Daoy (cell line): Measurements from ENCODE around the gene FBXO47. TPM values are rescaled to one million over a fixed set of nuclear protein-coding genes. Genes with fewer than 3 reads are reported as not detected.
"Not testable (repeated sequence)": the region's sequence is repeated elsewhere in the genome, so short reads cannot be mapped to it uniquely, and the experiment has no call there.

Experiments used
- DNase-seq: peaks from one replicate; pipeline ENCODE4 v3.0.0-alpha.2; 2015; ENCODE audit warnings: low read depth
- total RNA-seq: library from RNA; depleted of rRNA; stranded (reverse); fragments of >200 nt; shearing (Covaris generic); gene quantifications from 2 replicates; pipeline ENCODE4 v1.2.3, GENCODE V29; 2014

Gene FBXO47
- total RNA-seq, 1 experiment from 2014 or later, result not detected

DNA sequence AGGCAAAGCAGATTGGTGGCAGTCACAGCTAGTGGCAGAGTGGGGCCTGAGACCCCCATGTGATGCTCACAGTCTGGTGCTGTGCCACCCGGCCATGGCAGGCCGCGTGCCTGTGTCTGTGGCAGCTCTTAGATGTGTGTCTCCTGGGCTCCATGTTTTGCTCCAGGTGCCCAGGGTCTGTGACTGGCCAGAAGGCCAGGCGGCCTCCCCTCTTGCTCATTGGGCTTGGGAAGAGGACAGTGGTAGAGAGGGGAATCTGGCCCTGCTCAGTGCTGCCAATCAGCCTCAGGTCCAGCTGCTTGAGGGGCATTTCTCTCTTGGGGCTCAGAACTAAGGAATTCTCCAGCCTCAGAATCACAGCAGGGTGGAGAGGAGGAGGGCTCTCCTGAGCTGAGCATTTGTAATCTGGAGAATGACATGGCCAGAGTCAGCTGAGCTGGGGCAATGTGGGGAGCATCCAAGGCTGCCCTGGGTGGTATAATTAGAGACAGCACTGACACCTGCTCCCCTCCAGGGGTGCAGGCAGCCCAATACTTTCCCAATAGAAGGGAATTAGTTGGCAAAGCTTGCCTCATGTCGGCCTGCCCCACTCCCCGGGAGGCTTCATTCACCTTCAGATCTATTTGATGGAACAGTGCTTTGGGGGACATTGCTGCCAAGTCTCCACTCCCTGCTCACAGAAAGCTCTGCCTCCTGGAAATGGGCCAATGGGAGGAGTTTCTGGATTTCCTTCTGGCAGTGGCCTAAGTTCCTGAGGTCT, 44.5 kb downstream of the FBXO47 start:
- DNase-seq, result peak; percentile 51

DNA sequence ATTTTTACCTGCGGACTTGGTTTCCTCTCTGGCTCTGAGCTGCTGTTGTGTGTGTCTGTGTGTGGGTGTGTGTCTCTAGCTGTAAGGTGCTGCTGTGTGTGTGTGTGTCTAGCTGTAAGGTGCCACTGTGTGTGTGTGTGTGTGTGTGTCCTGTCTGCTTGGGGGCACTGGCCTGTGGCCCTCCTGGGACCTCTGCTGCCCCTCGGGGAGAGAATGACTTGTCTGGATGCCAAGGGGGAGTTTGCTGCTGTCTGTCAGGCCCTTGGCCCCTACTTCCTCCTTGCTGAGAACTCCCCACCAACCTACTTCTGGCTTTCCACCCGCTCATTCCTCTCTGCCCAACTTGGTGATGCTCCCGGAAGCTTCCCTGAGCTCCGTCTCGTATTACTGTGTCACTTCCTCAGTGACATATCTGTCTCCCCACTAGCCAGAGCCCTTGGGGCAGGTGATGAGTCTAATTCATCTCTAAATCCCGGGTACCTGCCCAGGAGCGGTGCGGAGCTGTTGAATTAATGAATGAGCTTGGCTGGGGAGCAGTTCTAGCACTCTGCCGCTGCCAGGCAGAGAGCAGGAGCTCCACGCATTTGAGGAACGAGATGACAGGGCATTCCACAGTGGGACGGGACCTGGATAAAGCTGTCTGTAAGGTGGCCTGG, 45.3 kb downstream of the FBXO47 start:
- DNase-seq, result no peak

DNA sequence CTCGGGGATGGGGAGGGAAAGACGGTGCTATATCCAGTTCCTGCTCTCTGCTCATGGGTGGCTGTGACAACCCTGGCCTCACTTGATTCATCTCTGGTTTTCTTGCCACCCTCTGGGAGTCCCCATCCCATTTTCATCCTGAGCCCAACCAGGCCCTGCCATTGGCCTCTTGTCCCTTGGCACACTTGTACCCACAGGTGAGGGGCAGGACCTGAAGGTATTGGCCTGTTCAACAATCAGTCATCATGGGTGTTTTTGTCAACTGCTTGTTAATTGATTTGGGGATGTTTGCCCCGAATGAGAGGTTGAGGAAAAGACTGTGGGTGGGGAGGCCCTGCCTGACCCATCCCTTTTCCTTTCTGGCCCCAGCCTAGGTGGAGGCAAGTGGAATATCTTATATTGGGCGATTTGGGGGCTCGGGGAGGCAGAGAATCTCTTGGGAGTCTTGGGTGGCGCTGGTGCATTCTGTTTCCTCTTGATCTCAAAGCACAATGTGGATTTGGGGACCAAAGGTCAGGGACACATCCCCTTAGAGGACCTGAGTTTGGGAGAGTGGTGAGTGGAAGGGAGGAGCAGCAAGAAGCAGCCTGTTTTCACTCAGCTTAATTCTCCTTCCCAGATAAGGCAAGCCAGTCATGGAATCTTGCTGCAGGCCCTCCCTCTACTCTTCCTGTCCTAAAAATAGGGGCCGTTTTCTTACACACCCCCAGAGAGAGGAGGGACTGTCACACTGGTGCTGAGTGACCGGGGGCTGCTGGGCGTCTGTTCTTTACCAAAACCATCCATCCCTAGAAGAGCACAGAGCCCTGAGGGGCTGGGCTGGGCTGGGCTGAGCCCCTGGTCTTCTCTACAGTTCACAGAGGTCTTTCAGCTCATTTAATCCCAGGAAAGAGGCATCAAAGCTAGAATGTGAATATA, 46.6 kb downstream of the FBXO47 start:
- no peak for DNase-seq

DNA sequence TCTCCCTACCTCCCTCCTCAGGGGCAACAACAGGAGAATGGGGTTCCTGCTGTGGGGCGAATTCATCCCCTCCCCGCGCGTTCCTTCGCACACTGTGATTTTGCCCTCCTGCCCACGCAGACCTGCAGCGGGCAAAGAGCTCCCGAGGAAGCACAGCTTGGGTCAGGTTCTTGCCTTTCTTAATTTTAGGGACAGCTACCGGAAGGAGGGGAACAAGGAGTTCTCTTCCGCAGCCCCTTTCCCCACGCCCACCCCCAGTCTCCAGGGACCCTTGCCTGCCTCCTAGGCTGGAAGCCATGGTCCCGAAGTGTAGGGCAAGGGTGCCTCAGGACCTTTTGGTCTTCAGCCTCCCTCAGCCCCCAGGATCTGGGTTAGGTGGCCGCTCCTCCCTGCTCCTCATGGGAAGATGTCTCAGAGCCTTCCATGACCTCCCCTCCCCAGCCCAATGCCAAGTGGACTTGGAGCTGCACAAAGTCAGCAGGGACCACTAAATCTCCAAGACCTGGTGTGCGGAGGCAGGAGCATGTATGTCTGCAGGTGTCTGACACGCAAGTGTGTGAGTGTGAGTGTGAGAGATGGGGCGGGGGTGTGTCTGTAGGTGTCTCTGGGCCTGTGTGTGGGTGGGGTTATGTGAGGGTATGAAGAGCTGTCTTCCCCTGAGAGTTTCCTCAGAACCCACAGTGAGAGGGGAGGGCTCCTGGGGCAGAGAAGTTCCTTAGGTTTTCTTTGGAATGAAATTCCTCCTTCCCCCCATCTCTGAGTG, 47.7 kb downstream of the FBXO47 start:
- DNase-seq, result no peak

DNA sequence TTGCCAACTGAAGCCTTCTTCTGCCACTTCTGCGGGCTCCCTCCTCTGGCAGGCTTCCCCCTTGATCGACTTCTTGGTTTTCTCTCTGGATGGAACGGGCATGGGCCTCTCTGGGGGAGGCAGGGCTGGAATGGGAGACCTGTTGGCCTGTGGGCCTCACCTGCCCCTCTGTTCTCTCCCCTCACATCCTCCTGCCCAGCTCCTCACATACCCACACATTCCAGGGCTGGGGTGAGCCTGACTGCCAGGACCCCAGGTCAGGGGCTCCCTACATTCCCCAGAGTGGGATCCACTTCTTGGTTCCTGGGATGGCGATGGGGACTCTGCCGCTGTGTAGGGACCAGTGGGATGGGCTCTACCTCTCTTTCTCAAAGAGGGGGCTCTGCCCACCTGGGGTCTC, 48.3 kb downstream of the FBXO47 start:
- DNase-seq, result no peak

DNA sequence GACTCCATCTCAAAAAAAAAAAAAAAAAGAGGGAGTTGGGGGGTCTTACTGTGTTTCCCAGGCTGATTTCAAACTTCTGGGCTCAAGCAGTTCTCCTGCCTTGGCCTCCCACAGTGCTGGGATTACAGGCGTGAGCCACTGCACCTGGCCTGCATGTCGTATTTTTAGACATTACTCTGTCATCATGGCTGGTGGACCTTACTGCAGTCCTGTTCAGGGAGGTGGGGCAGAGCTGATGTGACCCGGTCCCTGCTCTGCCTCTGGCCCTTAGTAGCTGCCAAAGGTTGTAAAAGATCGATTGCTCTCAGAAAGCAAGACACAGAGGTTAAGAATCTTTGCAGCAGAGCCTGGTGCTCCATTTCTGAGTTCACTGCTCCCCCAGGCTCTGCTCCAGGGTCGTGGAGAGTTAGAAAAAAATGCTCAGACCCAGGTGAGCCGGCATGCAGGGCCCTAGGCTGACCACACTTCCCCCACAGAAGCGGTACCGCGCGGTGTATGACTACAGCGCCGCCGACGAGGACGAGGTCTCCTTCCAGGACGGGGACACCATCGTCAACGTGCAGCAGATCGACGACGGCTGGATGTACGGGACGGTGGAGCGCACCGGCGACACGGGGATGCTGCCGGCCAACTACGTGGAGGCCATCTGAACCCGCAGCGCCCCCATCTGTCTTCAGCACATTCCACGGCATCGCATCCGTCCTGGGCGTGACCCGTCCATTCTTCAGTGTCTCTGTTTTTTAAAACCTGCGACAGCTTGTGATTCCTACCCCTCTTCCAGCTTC, 48.9 kb downstream of the FBXO47 start:
- DNase-seq, result no peak

DNA sequence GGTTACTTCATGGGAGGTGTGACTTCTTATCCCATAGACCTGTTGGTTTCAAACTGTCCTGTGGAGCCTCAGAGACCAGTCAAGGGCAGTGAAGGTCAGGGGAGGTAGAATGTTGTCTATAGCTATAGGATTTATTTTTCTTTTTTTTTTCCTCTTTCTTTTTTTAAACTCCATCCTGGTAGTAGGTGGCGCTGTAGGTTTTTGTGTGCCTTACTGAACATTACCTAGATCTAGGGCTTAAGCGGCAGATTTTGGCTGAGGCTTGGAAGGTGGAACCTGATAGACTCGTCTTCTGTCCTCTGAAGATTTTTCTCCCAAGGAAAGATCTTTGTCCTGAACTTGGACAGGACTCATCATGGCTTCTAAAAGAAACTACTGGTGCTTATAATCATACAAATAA, 49.9 kb downstream of the FBXO47 start:
- DNase-seq, result no peak

DNA sequence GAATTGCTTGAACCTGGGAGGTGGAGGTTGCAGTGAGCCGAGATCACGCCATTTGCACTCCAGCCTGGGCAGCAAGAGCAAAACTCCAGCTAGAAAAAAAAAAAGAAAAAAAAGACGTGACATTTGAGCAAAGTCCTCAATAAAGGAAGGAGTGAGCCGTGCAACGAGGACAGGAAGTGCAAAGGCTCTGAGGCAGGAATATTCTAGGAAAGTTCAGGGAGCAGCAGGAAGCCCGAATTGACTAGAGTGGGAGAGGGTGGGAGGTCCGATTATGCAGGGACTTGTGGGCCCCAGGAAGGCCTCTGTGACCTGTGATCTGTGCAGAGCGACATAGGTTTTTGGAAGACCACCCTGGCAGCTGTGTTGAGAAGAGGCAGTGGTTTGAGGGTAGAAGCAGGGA, 50.4 kb downstream of the FBXO47 start:
- DNase-seq, result no peak

DNA sequence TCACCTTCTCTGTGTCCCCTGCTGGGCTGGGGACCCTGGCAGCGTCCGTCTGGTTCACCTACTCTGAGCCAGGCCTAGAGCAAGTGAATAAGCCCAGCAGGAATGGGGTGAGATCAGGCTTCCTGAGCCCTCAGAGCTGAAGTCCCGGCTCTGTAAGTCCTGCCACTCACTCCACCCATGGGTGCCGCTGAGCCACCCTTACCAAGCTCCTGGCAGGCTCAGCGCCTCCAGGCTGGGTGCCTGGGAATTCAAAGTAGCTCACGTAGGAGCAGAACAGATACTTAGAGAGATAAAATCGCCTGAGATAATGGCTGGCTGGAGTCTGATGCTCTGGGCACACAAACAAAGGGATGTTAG, 51.6 kb downstream of the FBXO47 start:
- no peak for DNase-seq

DNA sequence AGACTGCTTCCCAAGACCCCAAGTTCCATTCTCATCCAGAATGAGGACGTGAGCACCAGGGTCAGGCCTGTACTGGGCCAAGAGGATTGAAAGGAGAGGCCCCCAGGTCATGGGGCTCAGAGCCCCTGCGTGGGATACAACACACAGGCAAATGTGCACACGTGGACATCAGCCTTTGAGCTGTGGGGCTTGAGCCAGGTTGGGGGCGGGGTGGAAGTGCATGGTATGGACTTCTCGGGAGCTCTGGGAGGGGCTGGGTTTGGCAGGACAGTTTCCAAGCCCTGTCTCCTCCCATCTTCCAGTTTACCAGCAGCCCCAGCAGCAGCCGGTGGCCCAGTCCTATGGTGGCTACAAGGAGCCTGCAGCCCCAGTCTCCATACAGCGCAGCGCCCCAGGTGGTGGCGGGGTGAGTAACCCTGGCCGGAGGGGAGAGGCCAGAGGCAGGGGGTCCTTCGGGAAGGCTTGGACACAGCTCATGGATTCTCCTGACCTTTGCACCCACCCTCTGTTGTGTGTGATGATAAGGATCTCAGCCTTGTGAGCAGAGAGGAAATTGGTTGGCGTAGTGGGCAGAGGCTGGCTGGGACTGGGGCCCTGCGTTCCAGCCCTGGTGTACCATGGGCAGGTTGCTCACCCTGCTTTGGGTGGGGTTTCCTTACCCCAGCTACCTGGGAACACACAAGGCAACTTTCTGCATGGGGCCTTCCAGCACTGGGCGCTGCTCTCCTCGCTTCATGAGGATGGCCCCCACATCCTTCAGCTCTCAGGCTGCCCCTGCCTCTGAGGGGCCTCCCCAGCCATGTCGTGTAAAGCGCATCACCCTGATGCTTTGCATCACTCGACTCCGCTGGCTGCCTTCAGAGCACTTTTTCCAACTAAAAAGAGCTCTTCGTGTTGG, 52.2 kb downstream of the FBXO47 start:
- DNase-seq, result no peak

DNA sequence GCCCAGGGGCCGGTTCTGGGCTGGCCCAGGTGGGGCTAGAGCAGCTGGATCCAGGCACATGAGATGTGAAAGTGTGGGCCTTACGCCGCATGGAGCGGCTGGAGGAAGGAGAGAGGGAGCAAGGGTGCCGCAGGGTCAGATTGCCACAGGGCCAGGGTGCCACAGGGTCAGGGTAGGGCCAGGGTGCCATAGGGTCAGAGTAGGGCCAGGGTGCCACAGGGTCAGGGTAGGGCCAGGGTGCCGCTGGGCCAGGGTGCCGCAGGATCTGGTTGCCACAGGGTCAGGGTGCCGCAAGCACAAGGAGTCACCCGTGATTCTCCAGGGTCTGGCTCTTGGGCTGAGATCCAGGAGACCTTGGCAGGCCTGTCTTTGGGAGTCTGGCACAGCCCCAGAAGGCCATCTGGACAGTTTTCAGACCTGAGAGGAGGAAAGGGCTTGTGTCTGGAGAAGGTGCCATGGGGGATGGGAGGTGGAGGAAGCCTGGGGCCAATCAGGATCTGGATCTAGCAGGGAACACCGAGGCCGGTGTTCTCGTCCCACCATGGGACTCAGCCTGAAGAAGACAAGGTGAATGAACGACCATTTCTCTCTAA, 54.9 kb downstream of the FBXO47 start:
- DNase-seq, result no peak

DNA sequence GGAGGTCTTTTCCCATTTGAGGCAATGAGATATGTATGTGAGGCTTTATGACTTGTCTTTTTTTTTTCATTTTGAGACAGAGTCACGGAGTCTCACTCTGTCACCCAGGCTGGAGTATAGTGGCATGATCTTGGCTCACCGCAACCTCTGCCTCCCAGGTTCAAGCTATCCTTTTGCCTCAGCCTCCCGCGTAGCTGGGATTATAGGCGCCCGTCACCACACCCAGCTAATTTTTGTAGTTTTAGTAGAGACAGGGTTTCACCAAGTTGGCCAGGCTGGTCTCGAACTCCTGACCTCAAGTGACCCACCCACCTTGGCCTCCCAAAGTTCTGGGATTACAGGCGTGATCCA, 55.5 kb downstream of the FBXO47 start:
- not testable (repeated sequence) for DNase-seq

DNA sequence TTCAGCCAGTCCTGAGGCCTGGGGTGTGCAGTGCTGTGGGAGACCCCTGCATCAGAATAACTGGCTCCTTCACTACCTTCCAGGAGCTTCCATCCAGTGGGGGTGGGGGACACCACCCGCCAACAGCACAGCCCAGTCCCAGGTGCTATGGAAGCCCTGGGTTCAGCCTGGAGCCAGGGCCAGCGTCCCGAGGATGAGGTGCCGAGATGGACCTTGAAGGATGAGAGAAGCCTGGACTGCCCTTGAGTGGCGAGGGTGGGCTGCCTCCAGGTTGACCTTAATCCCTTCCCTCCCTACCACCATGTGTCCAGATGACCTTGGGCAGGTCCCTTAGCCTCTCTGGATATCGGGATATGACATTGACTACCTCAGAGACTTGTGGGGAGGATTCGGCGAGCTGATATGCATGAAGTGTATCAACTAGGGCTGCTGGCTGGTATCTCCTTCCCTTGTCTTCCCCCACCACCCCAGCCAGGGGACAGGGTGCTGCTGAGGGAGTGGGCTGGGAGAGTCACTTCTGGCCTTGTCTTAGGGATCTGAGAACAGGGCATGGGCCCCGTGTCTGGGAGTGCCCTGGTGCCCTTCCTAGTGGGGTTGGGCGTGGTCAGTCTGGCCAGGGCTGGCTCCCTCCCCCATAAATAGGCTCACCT, 56.0 kb downstream of the FBXO47 start:
- no peak for DNase-seq

DNA sequence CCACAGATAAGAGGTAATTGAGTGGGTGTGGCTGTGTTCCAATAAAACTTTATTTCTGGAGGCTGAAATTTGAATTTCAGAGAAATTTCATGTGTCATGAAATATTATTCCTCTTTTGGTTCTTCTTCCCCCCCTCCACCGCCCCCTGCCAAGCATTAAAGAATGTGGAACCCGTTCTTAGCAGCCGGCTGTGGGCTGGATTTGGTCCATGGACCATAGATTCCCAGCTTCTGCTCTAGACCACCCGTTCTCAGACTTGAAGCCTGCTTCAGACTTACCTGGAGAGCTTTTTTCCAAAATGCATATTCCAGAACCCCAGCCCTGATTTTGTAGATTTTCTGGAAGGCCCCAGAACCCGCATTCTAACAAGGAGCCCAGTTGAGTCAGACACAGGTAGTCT, 56.9 kb downstream of the FBXO47 start:
- DNase-seq, result no peak

DNA sequence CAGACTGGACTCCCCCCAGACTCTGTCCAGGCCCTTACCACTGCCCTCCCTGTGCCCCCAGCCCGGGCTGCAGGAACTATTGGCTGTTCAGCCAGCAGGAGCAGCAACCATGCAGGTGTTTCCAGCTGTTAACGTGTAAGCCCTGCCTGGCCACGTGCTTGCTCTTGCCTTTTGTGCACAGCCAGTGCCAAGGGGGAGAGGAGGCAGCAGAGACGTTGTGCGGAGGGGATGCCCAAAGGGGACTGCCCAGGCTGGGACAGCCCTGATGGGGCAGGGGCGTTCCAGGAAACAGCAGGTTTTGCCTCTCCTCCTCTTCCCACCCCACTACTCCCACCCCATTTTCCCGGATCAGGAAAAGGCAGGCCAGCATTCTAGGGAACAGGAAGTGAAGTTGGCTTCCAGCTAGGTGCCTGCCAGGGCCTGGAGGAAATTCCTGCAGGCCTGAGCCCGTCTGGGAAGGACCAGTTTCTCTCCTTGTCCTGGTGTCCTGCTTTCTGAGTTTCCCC, 58.5 kb downstream of the FBXO47 start:
- DNase-seq, result no peak

DNA sequence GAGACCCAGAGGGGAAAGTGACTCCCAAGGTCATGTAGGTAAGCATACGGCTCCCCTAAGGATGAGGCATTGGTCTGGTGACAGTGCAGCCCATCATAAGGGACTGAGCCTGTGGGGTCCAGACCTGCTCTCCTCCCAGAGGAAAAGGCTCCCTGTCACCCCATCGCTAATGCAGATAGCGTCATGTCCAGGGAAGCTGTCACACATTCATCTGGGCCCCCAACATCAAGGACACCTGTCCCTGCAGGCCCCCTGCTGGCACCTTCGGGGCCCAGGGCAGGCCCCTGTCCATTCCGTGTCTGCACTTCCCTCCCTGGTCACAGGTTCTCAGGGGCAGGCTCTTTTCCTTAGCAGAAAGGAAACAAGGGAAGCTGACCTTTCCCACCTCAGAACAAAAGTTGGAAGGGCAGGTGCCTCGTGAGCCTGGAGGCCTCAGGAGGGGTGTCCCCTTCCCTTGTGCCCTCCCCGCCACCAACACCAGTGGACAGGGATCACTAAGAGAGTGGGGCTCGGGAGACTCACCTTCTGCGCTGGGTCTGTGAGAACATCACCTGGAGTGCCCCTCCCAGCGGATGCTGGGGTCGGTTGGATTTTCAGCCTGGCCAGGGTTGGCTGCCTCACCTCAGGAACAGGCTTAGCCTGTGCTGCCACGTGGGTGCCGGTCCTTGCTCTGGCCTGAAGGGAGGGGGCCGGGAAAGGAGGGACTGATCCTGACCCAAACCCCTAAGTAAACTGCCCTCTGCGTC, 59.1 kb downstream of the FBXO47 start:
- DNase-seq, result no peak

DNA sequence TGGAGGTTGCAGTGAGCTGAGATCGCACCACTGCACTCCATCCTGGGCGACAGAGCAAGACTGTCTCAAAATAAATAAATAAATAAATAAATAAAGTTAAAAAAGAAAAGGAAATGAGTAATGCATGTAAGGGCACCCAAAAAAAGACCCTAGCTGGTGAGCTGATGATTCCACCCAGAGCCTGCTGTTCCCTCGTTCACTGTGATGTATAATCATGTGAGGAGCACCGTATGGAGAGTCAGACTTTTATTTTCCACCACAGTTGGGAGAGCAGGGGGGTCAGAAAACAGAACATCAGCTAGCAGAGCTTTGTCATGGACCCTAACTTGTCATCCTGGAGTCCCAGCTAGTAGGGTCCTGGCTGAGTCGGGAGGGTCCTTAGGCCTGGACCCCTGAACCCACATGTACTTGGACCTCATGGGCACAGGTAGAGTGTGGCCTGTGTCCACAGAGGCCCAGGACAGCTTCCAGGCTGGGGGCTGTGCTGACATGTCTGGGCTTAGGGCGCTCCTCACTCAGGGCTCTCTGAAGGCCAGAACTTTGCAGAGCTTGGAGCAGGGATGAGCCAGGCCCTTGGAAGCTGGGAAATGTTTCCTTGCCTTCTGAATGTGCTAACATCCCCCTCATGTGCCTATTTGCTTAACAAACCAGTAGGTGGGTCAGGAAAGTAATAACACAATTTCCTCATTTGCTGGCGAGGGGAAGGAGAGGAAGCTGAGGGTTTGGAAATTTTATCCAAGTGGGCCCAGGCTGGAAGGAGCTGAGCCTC, 60.6 kb downstream of the FBXO47 start:
- no peak for DNase-seq
